SH-SY5Y (cell line): ENCODE measurements around the gene HMX2.

ENCODE experiments used
- GATA2 ChIP-seq: IDR thresholded peaks from 2 replicates; pipeline ENCODE4 v1.6.1; 2011; ENCODE audit warnings: mild to moderate bottlenecking, low read depth, low read length
- GATA3 ChIP-seq: IDR thresholded peaks from 2 replicates; pipeline ENCODE4 v1.6.1; 2011; ENCODE audit warnings: low read depth, mild to moderate bottlenecking, low read length, moderate library complexity

DNA sequence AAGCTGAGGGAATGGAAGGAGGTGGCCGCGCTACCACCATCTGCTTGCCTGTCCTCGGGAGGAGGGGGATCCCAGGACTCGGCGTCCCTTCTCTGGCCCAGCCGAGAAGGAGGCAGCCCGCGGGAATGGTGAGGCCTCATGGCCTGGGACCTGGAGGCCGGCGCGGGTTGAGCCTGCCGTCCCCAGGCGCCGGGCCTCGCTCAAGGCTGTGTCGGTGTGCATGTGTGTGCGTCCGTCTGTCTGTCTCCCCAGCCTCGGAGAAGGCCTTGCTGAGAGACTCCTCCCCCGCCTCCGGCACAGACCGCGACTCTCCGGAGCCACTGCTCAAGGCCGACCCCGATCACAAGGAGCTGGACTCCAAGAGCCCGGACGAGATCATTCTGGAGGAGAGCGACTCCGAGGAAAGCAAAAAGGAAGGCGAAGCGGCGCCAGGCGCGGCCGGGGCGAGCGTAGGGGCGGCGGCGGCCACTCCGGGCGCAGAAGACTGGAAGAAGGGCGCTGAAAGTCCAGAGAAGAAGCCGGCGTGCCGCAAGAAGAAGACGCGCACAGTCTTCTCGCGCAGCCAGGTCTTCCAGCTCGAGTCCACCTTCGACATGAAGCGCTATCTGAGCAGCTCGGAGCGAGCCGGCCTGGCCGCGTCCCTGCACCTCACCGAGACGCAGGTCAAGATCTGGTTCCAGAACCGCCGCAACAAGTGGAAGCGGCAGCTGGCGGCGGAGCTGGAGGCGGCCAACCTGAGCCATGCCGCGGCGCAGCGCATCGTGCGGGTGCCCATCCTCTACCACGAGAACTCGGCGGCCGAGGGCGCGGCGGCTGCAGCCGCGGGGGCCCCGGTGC is 10.9 kb upstream of the HMX2 start:
- TF ChIP-seq GATA2 (no peak), GATA3 (no peak)
